ENCODE measurements around the gene FAM219A. TPM values are rescaled to one million over a fixed set of nuclear protein-coding genes. Genes with fewer than 3 reads are reported as not detected.
"Not testable (repeated sequence)": the region's sequence is repeated elsewhere in the genome, so short reads cannot be mapped to it uniquely, and the experiment has no call there.

The FAM219A gene
- polyA plus RNA-seq, 5 donors, result 11.6 to 15.5 (median 14.7) TPM

DNA sequence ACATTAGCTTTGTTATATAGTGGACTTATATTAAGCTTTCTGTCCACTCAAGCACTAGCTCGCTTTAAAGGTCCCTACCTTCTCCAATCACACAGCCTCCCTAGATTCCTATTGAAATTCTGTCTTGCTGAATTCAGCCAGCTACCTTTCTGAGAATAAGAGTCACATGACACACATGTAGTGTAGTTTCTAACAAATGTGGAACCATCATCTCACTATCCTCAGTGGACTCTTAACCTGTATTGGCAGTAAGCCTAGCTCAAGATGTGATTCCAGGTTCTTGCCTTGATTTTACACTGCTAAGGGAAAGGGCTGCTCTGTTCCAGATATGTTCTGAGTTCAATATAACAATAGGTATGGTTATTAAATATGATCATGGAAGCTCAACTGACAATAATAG lies 11.4 kb downstream of the FAM219A start:
- no peak for DNase-seq

DNA sequence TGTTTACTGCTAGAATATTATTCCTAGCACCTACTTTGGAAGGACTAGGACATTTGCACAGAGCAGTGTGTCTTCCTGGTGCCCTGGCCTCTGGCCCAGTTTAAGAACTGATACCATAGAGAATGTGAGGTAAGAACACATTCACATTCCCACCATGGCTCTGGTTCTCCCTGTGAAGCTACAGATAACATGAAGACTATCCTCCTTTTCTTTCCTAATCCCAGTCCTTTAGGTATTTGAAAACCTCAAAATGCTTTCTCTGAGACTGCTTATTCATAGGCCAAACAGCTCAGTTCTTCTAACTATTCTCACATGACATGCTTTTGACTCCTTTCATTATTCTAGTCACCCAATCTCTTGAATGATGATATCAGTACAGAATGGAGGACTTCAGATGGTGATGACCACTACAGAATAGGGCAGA lies 11.9 kb downstream of the FAM219A start:
- no peak for DNase-seq

DNA sequence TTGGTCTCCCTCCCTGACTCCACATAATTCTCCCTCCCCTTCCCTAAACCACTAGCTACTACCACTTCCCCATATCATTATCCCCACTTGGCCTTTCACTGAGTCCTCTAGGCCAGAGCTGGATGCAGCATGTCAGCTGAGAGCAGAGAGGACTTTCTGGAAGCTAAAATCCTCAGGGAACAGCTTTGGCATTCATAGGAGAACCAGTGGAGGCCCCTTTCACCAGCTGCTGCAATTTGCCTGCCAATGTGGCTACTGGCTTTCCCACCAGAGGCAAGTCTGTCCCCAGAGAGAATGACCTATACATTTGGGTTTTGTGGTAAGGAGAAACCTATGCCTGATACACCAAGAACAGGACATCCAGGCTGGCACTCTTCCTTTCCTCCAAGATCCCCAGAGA lies 14.4 kb downstream of the FAM219A start:
- no peak for DNase-seq

DNA sequence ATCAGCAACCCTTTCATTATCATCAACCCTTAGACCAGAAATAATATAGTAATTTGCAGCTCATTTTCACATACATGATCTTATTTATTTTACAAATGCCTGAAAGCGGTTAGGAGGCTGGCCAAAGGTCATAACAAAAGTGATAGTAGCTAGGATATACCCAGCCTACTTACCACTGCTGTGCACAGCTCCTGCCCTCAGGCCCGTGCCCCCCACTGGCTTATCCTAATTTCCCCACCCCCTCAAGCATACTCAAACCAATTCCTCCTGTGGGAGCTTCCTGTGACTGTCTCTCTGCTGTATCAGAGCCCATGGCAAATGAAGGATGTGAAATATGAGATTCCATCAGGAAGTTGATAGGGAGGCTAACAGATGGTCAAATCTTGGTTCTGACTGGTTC lies 14.8 kb downstream of the FAM219A start:
- no peak for DNase-seq

DNA sequence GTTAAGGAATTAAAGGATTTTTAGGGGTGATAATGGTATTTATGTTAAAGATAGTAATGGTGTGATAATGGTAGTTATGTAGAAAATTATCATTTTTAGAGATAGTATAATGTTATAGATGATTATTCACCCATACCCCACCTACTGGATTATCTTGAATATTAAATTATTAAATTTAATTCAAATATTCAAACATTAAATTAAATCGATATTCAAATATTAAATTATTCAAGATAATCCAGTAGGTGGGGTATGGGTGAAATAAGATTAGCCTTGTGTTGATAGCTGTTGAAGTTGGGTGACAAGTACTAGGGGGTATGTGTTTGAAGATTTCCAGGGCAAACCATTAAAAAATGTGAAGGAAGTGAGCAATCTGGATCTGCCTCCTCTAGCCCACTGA lies 15.6 kb downstream of the FAM219A start:
- DNase-seq, result no peak

DNA sequence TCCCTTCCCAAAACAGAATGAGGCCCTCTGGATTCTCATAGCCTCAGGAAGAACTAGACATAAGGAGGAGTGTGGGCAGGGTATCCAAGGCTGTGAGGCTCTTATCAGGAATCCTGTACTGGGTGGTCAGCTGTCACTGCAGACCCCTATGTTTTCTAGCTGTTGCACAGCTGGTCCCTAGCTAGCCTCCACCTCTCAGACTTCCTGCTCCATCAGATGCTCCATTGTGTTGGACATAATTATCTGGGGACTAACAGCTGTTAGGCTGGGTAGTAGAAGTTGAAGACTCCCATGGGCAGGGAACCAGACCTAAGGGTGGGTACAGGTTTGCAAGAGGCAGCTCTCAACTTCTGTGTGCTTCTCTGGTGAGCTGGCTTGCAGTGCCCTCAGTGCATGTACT lies 18.4 kb downstream of the FAM219A start:
- DNase-seq, result no peak

DNA sequence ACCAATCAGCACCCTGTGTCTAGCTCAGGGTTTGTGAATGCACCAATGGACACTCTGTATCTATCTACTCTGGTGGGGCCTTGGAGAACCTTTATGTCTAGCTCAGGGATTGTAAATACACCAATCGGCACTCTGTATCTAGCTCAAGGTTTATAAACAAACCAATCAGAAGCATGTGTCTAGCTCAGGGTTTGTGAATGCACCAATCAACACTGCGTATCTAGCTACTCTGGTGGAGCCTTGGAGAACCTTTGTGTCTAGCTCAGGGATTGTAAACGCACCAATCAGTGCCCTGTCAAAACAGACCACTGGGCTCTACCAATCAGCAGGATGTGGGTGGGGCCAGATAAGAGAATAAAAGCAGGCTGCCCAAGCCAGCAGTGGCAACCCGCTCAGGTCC lies 19.9 kb downstream of the FAM219A start:
- DNase-seq, result not testable (repeated sequence)

DNA sequence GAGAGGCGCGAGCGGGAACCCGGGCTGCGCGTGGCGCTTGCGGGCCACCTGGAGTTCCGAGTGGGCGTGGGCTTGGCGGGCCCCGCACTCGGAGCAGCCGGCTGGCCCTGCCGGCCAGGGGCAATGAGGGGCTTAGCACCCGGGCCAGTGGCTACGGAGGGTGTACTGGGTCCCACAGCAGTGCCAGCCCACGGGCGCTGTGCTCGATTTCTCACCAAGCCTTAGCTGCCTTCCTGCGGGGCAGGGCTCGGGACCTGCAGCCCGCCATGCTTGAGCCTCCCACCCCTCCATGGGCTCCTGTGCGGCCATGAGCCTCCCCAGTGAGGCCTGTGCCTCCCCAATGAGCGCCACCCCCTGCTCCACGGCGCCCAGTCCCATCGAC lies 20.5 kb downstream of the FAM219A start:
- not testable (repeated sequence) for DNase-seq

DNA sequence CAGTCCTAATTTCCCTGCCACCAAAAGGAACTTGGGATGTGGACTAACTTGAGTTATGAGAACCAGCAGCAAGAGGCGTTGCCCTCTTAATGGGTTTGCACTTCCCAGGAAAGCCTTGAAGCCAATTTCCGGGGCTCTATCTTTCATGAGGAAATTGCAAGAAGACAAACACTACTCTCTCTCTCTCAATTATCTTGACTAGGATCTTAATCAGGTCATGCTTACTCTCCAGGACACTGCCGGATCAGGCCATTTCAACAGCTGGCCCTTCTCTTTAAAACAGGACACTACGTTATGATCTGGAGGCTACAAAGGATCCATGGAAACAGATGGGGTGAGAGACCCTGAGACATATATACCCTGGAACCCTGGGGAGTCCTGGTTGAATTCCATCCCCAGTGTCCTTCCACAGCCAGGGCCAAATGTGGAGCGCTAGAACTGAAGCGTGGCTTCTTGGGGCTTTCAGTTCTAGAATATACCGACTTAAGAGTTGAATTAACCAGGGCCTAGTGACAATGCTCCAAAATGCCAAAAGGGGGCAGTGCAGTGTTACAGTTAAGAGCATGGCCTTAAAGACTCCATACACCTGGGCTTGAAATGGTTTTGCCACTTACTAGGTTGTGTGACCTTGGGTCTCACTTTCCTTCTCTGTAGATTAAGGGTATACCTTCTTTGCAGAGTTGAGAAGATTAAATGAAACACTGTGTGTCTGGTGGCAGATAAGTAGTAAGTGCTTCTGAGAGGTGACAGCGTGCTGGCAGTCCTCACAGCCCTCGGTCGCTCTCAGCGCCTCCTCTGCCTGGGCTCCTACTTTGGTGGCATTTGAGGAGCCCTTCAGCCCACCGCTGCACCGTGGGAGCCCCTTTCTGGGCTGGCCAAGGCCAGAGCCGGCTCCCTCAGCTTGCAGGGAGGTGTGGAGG lies 21.1 kb downstream of the FAM219A start:
- peak; percentile 37 to 56 for DNase-seq

DNA sequence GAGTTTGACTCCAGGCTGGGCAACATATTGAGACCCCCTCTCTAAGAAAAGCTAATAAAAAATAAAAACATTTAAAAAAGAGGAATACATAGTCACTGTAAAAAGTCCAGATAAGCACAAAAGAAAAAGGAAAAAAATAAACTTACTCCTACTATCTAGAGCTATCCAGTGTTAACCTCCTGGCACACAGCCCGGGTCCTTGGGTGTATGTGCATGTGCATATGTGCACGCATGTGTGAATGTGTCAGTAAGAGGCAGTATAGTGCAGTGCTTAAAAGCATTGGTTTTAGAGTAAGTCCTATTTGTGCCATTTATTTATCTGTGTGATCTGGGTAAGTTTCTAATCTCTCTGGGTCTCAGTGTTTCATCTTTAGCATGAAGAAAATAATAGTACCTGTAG lies 26.7 kb downstream of the FAM219A start:
- no peak for DNase-seq

DNA sequence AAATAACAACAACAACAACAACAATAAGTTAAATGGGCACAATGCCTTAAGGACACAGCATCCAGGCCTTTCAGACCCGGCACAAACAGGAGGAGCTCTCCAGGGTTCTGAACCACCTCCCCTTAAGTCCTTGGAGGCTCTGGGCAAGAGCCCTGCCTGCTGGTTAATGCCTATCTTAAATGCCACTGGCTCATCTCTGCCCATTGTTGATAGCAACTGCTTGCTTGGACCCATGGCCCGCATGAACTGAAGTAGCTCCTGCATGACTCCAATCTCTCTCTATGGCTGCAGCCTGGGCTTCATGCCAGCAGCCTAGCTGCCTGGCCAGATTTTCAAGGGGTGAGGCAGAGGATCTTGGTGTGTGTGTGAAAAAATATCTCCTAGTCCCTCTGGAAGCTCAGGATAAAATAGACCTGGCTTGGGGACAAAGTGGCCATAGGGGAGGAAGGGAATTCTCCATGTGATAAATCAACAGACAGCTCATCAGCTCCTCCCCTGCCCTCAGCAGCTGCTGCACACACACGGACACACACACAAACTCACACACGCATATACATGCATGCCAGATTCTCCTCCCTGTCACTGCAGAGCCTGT lies 27.4 kb downstream of the FAM219A start:
- DNase-seq, result peak; percentile 69 to 72

DNA sequence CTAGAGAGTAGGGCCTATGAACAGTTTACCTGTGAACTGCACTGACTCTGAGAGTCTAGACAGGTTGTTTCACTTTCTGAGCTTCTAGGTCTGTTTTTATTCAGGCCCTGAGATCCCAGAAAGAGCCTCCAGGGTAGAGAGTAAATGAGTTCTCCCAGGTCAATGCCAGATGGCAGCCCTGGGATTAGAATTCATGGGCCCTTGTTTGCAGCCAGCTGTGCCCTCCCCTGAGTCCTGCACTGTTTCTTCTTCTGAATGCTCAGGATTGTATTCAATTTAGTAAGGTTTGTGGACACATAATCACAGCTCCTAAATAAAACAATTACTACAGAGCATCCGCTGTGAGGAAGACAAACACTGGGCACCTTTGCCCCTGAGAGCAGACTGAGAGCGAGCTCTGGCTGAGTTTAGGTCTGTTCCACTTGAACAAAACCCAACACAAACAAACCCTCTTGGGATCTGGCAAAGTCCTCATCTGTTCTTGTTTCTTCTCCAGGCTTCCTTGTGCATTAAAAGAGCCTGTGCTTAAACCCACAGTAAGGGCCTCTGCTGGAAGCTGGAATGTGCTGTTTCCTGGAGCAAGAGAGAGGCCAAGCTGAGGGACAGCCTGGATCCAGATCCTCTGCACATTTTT lies 29.9 kb downstream of the FAM219A start:
- no peak for DNase-seq

DNA sequence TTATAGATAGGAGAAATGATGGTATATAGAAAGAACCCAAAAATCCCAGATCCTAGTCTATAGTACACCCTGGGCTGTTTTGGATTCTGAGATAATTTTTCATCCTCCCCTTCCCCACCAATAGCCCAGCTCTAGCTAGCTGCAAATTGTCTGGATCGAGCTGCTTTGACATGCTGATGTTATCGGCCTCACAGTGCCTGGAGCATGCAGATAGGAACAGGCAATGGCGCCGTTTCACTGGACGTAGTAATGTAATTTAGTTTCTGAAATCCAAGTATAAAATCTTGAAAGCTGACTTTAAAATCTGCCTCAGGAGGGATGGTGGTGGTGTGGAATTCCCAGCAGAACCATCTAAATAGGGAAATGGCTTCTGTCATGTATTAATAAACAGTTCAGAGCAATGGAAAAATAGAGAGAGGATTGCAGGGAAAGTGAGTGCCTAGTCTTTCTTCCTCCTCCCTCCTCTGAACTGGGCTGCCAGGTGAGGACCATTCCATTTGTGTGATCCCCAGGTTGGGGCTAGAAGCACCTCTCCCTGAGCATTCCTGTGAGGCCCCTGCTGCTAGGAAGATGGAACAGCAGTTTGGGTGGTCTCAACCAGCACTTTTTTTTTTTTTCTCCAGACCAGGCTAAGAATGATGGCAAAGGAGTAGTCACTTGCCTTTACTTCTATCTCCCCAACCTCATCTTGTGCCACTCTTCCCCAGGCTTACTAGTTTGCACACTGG lies 31.9 kb downstream of the FAM219A start:
- no peak for DNase-seq

DNA sequence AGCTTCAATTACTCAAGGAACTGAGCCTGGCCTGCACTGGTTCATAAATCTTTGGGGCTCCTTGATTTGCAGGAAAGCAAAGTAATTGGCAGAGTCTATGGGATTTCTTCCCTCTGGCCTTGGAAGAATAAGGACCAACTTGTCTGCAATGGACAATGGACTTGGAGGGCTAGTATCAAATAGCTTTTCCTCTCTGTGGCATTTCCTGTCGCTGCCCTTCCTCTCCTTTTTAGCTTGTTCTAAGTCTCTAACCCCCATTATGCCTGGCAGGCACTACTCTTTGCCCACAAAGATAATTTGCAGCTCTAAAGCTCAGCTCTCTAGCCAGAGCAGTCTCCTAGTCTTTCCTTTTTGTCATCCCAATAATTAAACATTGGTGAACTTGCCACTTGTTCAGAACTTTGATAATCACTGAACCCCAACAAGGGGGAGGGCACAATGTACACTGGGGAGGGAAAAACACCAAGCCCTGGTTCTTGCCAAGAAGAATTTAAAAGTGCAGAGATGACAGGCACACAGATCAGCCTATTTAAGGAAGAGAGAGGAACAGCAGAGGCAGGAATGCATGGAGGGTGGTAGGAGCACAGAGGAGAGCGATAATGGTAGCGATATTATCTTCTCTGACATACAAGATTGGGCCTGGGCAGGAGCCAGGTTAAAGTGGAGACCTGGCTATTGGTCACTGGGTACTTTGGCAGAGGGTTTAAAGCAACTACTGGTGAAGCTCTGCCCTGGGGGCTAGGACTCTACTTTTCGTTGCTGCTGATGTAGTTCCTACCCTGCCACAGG lies 38.5 kb downstream of the FAM219A start:
- no peak for DNase-seq

DNA sequence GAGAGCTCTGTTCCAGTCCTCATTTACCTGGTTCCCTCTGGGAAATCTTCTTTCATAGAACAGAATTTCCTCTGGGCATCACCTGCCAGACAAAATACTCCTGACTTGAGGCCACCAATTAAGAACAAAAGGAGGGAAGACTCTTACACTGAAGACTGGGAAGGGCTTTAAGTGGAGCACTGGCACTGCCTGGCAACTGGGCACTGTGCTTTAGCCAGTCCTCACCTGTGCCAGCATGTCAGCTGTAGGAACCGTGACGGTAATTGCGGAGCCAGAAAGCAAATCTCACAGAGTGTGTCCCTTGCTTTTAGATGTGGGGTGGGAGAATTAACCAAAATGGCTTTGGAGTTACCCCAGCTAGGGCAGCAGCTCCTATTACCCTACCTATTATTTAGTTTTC lies 40.6 kb downstream of the FAM219A start:
- no peak for DNase-seq

DNA sequence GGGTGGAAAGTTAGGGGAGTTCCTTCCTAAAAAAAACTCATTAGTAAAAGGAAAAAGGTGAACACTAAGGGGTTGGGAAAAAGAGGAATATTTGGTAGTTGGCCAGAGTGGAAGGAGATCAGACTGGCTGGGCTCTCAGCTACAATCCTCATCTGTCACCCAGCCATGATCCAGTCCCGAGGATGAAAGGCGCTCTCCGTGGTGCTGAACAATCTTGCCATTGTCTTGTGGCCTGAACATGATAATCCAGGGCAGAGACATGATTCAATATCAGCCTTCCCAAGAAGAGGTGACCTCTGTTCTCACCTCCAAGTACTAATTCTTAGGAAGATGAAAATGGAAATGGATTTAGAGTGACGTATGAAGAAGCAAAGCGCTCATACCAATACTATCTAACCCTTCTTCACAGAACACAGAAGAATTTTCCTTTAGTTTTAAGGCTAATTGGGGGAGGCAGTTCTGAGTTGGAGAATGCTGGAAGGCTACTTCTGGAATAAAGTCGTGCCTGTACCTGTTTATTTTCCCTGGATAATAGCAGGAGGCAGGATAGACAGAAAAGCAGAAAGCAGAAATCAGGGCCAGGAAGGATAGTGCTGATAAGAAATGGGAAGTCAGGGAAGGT lies 45.0 kb downstream of the FAM219A start:
- peak; percentile 41 to 46 for DNase-seq

DNA sequence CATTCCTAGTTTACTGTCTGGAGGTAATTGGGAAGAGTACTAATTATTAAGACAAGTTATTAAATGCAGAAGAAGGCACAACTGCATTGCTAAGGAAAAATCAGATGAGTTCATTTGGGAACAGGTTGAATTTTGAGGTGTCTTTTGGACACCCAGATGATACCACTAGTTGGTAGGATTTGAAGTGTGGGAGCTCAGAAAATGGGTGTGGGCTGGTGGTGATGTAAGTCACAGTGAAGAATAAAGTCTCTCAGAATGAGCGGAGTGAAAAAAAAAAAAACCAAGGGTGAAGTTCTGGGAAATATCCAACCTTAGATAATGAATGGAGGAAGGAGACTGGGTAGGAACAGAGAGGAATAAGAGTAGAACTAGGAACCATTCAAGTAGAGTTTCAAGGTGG lies 46.0 kb downstream of the FAM219A start:
- no peak for DNase-seq

DNA sequence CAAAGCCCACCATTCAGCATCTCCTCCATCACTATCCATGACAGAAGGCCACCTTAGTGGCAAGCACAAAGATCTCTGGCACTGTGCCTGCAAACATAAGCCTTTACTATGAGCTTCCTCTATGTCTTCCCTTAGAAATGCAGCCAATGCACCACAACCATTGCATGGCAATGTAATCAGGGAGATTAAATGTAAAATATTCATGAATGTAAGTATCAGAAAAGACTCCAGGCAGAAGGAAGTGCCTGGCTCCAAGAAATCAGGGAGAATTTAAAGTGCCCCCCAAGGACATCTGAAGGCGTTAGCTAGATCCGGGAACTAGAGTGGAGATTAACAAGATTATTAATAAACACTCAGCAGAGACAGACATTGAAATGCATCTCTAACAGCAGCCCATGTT lies 49.2 kb downstream of the FAM219A start:
- DNase-seq, result no peak

DNA sequence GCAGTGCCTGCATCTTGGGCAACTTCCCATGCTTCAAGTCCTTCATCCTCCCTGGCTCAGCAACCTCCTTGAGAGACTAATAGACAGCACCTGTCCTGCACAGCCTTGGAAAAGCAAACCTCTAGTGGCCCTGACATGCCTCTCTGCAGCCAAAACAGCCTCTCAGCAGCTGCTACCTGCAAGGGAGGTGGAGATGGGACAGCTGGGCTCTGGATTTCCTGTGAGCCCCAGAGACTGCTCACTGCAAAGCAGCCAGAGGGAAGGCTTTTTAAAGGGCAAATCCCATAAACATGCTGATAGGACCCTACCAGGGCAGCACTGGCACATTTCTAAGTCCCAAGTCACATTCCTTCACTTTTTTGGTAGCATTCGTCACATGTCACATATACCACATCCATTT lies 50.2 kb downstream of the FAM219A start:
- DNase-seq, result no peak

DNA sequence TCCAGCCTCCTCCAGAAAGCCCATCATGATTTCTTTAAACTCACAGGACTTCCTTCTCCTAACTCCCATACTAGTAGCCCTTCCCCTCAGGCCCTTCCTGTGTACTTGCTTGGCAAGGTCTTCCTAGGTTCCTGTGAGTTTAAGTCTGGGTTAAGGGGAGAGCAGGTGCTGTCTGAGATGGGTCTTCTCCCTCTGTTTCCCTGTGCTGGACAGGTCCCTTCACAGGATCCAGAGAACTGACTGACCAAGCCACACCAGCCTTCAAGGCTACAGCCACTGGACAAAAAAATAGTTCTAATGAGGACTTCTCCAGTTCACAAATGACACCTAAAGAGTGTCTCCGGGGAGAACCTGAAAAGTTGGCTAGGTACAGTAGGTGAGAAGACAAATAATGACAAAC lies 52.2 kb downstream of the FAM219A start:
- DNase-seq, result no peak

DNA sequence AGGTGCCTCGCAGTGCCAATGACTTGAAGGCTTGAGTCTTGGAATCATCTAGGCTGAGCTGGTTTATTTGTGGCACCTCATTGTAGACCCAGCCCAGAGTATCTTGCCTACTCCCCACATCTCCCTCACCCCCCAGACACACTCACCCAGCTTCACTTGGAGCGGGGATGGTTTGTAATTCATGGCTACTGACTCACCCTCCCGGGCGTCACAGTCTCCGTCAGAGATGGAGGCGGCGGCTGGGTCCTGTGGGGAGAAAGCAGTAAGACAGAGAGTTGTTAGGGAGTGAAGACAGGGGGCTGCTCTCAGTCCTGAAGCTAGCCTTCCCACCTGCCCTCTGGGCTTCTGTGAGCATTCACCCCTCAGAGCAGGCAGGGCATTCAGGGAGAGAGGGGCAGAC lies 52.7 kb downstream of the FAM219A start:
- DNase-seq, result no peak

All from right lung (tissue), 5 donors.